Hindlimb muscle (tissue), 1 donor: Measurements from ENCODE around the gene CLPX. TPM values are rescaled to one million over a fixed set of nuclear protein-coding genes. Genes with fewer than 3 reads are reported as not detected.
A peak's percentile ranks its signal among the peaks of the same experiment; 100 is the strongest.
"Not testable (repeated sequence)": the region's sequence is repeated elsewhere in the genome, so short reads cannot be mapped to it uniquely, and the experiment has no call there.

Experiments used
- DNase-seq: peaks from one replicate; pipeline ENCODE4 v3.0.0-alpha.2; 2013
- polyA plus RNA-seq: library from polyadenylated mRNA; unstranded; fragments of 120-200 nt; gene quantifications from one replicate; pipeline ENCODE4 v1.2.1, GENCODE V29; 2013; ENCODE audit not compliant: insufficient read length

CLPX gene
- polyA plus RNA-seq, 1 donor, result 43.9 TPM

- no peak for DNase-seq
These were observed 19.3 kb downstream of the CLPX start for GRCh38 chr15:65165875-65166274.

GRCh38 chr15:65164139-65164538, 21.0 kb downstream of the CLPX start:
- no peak for DNase-seq

DNA sequence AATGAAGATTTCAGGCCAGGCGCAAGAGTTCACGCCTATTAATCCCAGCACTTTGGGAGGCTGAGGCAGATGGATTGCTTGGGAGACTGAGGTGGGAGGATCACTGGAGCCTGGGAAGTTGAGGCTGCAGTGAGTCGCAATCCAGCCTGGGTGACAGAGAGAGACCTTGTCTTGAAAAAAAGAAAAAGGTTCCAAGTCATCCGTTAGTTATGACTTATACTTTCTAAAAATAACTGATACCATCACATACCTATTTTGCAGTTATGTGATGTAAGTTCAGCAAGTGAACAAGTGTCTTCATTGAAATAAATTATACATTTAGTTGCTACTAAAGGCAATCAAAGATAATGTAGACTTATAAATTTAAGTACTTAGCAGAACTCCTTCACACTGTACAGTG, 22.1 kb downstream of the CLPX start:
- no peak for DNase-seq

GRCh38 chr15:65156692-65157091, 28.4 kb downstream of the CLPX start:
- DNase-seq, result no peak

GRCh38 chr15:65154720-65155119, 30.4 kb downstream of the CLPX start:
- DNase-seq, result no peak

GRCh38 chr15:65147902-65148301, 37.2 kb downstream of the CLPX start:
- no peak for DNase-seq

DNA sequence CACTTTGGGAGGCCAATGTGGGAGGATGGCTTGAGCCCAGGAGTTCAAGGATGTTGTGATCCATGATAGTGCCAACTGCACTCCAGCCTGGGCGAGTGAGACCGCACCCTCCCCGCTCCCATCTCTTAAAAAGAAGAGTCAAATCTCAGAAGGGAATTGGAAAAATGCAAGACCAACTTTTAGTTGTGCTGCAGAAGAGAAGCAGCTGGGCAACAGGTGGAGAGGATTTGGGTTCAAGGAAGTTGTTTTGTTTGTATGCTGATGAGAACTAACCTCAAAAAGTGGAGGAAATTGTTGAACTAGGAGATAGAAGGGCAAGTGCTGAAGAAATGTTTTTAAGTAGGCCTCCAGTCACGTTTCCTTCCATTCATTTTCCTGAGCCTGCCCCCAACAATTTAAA, 38.7 kb downstream of the CLPX start:
- DNase-seq, result no peak

- not testable (repeated sequence) for DNase-seq
These were observed 46.5 kb downstream of the CLPX start for GRCh38 chr15:65138631-65139030.

- DNase-seq, result not testable (repeated sequence)
These were observed 47.2 kb downstream of the CLPX start for GRCh38 chr15:65137893-65138292.

- not testable (repeated sequence) for DNase-seq
These were observed 48.1 kb downstream of the CLPX start for GRCh38 chr15:65137089-65137488.

DNA sequence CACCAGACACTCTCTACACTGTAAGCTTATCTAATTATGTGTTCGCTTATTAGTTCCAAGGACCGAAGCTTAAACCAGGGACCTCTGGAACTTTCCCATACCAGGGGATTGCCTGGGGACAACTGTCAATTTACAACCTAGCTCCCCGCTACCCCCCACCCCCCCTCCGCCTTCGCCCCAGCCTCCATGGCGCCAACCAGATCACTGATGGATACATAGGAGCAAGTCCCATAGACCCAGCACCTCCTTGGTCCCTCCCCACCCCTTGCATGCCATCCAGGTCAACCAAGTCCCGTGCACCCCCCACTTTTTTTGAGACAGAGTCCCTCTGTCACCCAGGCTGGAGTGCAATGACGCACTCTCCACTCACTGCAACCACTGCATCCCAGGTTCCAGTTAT, 50.6 kb downstream of the CLPX start:
- DNase-seq, result no peak

DNA sequence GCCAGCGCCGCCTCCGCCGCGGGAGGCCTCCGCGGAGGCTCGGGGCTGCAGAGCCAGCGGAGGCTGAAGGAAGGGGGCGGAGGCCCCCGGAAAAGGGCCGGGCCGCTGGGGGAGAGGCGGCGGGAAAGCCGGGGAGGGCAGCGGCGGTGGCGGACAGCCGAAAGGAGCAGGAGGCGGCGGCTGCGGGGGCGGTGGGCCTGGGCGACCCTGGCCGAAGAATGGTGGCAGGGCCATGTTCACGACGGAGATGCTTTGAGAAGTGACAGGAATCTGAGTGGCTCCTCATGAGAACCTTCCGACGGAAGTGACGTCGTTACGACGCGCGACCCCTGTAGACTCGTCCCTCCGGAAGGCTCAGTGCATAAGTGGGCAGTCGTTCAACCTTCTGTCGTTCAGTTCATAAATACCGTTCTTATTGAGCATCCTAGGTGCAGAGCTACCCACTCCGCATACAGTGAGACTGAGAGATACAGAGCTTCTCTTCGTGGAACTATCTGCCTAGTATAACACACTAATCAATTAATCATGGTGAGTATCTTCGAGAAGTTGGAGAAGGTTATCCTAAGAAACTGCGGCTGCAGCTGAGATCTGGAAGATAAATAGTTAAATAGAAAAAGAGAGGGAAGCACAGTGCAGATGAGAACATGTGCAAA, 51.5 kb downstream of the CLPX start, which contains the start of gene PDCD7:
Gene PDCD7 (minus strand): TSS at position 261 of the 653 bp plus-strand sequence. CDS start 27 bp downstream, at position 234.
- peak; percentile 96 for DNase-seq

- peak; percentile 39 for DNase-seq
These were observed 52.1 kb downstream of the CLPX start for GRCh38 chr15:65132878-65133547.

DNA sequence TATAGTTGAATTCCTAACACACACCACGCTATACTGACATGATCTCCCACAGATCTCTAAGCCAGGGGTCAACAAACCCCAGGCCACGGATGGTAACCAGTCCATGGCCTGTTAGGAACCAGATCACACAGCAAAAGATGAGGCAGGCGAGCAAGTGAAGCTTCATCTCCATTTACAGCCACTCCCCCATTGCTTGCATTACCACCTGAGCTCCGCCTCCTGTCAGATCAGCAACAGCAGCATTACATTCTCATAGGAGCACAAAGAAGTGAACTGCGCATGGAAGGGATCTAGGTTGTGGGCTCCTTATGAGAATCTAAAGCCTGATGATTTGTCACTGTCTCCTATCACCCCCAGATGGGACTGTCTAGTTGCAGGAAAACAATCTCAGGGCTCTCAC, 54.2 kb downstream of the CLPX start:
- DNase-seq, result no peak

- DNase-seq, result no peak
These were observed 69.6 kb downstream of the CLPX start for GRCh38 chr15:65115542-65115941.

- DNase-seq, result no peak
These were observed 70.1 kb downstream of the CLPX start, which contains the start of gene UBAP1L for GRCh38 chr15:65115086-65115485. Gene UBAP1L, minus strand, starts transcription at chr15:65115200. Its CDS starts 8,985 bp downstream, at chr15:65106215.

DNA sequence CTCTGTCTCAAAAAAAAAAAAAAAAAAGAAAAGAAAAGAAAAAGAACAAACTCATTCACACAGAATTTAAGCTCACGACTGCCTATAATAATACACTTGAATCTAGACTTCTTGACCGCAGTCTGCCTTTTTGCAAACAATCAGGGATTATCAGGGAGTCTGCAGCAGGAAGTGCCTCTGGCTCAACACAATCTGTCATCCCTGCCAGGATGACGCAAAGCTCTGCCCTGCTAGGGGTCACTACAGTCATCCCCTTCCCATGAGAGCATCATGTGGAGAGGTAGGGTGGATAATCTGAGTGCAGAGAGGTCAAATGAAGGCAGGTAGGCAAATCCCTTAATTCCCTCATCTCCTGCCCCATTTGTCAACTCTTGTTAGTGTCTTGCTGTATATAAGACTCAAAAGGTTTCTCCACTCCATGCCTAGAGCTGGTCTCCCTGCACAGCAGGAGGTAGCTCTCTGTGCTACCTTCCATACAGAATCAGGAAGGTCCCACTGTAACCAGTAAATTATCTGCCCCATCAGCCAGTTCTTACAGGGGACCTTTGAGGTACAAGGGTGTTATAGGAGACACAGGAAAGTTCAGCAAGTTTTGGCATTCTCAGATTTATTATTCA, 74.4 kb downstream of the CLPX start:
- no peak for DNase-seq

DNA sequence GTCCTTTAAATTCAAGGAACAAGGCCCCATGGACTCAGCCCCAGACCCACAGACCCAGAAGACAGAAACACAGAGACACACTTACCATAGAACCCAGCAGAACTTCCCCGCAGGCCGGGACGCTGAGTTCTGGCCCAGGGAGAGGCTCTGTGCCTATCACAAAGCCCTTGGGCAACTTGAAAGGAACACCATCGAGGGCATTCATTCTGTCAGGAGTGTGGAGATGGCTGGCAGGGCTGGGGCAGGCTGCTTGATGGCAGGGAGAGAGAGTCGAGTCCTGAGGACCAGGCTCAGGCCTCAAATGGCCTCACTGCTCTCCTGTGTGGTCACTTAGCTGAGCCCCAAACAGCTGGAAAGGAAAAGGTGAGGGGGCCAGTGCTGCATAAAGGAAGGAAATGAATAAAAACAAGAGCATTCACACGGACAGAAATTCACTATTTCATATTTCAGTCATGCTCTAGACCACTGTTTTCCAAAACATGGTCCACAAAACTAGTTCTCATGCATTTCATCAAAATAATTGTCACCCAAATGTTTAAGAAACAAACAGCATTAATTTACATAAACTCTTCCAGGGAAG, 79.0 kb downstream of the CLPX start:
- DNase-seq, result no peak

GRCh38 chr15:65105038-65105437, 80.1 kb downstream of the CLPX start:
- no peak for DNase-seq

DNA sequence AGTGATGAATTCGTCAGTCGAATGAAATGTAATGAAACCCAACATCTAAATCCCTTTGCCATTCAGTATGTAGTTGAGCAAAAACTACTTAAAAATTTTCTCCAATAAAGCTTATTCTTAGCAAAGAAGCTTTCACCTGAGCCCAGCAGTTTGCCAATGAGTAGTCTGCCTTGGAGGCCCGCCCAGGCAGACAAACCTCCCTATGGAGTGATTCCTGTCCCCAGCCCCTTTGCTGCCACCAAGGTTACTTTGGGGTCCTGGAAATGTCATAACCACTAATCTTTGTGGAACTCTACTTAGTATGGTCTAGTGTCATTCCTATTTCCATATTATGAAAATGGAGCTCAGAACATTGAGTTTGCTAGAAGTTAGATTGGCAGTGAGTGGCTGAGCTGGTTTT, 82.2 kb downstream of the CLPX start:
- no peak for DNase-seq

DNA sequence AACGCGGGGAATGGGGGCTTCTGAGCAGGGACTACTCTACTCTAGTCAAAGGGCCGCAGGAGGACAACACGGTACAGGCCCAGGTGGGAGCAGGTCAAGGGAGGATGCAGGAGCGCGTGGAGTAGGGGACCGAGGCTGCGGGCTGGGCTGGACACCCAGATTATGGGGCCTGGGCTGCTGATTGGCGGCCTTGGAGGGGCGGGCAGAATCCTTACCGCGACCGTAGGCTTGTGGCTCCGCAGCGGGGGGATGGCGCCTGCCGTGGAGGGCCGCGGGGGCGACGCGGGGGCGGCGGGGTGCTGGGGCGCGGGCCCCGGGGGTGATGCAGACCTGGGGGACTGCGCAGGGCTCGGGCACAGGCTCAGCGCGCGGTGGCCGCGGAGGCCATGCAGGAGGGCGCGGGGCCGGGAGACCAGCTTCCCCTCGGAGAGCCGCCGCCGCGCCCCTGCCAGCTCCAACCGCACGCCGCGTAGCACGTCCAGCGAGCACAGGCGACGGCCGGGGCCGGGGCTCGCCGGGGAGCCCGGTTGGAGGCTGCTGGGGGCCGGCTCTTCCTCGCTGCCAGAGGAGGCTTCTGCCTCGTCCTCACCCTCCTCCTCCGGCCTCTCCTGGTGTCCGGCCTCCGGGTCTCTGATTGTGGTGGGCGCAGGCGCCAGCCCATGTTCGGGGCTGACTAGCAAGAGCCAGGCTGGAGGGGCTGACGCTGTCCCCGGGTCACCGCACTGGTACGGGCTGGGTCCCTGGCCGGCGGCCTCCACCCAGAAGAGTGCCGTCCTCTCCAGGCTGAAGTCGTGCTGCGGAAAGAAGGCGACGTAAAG, 83.0 kb downstream of the CLPX start:
- no peak for DNase-seq

DNA sequence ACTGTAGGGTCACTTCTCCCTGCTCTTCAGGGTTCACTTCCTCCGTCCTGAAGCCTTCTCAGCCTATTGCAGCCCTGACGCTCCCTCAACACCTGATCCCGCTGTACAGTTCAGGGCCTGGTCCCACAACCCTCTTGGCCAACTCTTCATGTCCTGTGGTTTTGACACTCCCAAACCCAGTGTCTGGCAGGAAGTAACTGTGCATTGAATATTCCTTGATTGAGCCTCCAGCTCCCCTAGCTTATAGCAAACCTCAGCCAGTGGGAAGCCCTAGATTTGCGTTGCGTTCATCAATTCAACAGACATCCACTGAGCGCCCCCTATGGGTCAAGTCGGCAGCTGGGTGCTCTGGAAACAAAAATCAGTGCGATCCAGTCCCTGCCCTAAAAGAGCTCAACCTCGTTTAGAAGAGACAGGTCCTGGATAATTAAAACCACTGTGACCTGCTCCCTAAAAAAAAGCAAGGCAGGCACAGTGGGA, 83.7 kb downstream of the CLPX start:
- peak; percentile 76 for DNase-seq
